ENCODE data around the gene ERBB2. TPM values are rescaled to one million over a fixed set of nuclear protein-coding genes. Genes with fewer than 3 reads are reported as not detected.

The ERBB2 gene
- total and polyA plus RNA-seq, 10 of the 15 experiments (the other 5 are each of a cell fraction or from before 2014, with no cell fraction given), result 0.39 to 7.0 (median 4.3) TPM

DNA sequence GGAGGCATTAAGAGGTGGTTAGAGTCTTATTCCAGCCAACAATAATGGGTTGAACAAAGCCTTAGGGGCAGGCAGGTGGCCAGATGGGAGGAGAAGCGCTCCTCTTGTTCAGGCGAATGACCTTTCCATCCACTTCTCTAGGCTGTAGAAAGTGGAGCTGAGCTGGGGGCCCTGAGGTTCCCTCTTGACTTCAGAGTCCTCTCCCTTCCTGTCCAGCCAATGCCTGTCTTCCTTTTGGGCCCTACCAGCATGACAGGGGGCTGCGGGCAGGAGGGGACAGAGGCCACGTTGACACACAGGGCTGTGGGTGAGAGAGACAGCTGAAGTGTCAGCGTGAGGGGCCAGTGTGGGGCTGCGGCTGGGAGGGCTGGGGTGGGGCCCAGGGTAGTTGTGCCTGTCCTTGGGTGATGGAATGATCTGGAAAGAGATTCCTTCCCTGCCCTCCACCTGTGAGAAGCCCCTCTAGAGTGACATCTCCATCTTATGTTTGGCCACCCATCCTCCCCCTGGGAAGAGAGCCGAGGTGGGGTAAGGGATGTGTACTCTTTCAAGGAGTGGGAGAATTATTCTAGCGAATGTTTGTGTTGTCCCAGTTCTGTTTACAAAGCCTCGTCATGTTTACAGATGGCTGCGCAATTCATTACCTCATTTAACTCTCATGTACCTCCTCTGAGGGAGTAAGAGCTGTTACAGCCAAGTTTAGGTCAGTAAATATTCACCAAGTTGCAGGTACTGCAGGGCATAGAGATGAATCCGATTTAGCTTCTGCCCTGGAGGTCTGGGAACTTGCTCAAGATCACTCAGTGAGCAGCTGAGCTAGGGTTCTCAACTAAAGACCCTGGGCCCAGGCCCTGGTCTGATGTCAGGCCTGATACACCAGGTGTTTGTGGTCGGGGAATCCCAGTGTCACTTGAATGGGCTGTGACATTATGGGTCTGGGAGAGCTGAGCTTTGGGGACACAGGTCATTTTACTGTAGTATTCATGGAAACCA lies 3.3 kb downstream of the ERBB2 start (continued):
- no peak for TF ChIP-seq SUPT20H (IDR thresholded peaks at IDR 0.05; ENCODE audit: borderline replicate concordance, control insufficient read depth, low read depth, low read length)
- peak; percentile 51 for TF ChIP-seq IKZF1 (conservative IDR thresholded peaks at IDR 0.05)
- peak; percentile 47; the same call in 1 of the 2 replicates for TF ChIP-seq NFIC (IDR thresholded peaks at IDR 0.05; ENCODE audit: low read depth, low read length)
- TF ChIP-seq JUNB (IDR thresholded peaks at IDR 0.05), result 0 out of 2 replicates have a peak, but pooled peaks have one; percentile 26
- TF ChIP-seq ATF2 (IDR thresholded peaks at IDR 0.05; ENCODE audit: low read length), result 0 out of 2 replicates have a peak, but pooled peaks have one; percentile 45
- peak; percentile 93 for TF ChIP-seq RUNX3 (IDR thresholded peaks at IDR 0.05; ENCODE audit: low read length)
- no peak for TF ChIP-seq EZH2 (IDR thresholded peaks at IDR 0.05; ENCODE audit: borderline replicate concordance, control insufficient read depth, low read depth, low read length)
- no peak for TF ChIP-seq MTA2 (IDR thresholded peaks at IDR 0.05; ENCODE audit: low read depth)
- TF ChIP-seq ATF7 (IDR thresholded peaks at IDR 0.05; ENCODE audit: low read depth), result peak; percentile 73

DNA sequence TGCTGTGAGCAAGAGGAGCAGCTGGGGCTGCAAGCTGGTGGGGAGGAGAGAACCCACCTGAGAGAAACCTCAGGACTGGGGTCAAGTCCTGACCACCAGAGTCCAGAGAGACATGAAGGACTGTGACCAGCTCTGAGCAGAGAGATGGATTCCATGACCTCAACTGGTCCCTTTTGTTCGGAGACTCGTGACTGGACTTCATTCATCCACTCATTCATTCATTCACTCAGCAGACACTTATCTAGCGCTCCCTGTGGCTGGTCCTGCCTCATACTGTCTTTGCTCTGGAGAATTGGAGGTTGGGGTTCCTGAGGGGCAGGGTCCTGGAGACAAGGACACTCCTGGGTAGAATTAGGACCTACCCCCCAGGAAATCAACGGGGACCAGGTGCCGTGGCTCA lies 4.0 kb downstream of the ERBB2 start:
- TF ChIP-seq SMC3 (IDR thresholded peaks at IDR 0.05; ENCODE audit: borderline replicate concordance, low read length) (no peak), RELB (IDR thresholded peaks at IDR 0.05; ENCODE audit: low read depth) (peak; percentile 7; the same call in 1 of the 2 replicates), NR2F1 (conservative IDR thresholded peaks at IDR 0.05) (0 out of 2 replicates have a peak, but pooled peaks have one; percentile 5), ZNF24 (IDR thresholded peaks at IDR 0.05) (peak; percentile 88)
- FAIRE-seq (peak; percentile 61), DNase-seq (ENCODE audit: low read depth, low spot score) (no peak), ATAC-seq (peak; percentile 45)
- intact Hi-C loops (cut with micrococcal nuclease; ENCODE audit: unreplicated experiment), result no loop called here
- Histone ChIP-seq H4K20me1 (ENCODE audit: control insufficient read depth, insufficient read depth) (no peaks in the 10 kb centered on the region), H3K4me3 (no peak overlapping the region), H3K36me3 (ENCODE audit: control insufficient read depth in 2 of 2, insufficient read depth in 2 of 2, low read length in 1 of 2) (no peaks in the 10 kb centered on the region), H3K9ac (ENCODE audit: control insufficient read depth, insufficient read depth, low read length) (peak overlapping the region; percentile 22; the same call in 1 of the 2 replicates), H3K4me1 (ENCODE audit: control insufficient read depth, insufficient read depth, low read length) (peaks cover 11% of the 10 kb centered on the region), H3K27ac (ENCODE audit: control insufficient read depth, insufficient read depth) (peak overlapping the region; percentile 24), H2AFZ (ENCODE audit: control insufficient read depth, low read depth, low read length) (no peak overlapping the region; the same call in 1 of the 2 replicates), H3K79me2 (ENCODE audit: control insufficient read depth, insufficient read depth, low read length) (no peaks in the 10 kb centered on the region), H3K27me3 (replicated peaks in 1 of 2; ENCODE audit: control insufficient read depth in 2 of 2, insufficient read depth in 2 of 2, low read length in 1 of 2) (peaks cover 0 to 7% of the 10 kb centered on the region in 2 experiments; a peak in 2 of 4 replicates), H3K4me2 (ENCODE audit: control insufficient read depth, insufficient read depth) (peak overlapping the region; percentile 30; the same call in 1 of the 2 replicates), H3K9me3 (replicated peaks; ENCODE audit: control insufficient read depth, insufficient read depth, low read length) (no peaks in the 10 kb centered on the region)
- ChIA-PET CTCF (interaction anchor here (0.6 to 3.3 kb wide), 7 partner anchors 9 to 50 kb away, joined by 3 to 11 read pairs (median 4); no protein-coding TSS in a partner anchor), POLR2A (interaction anchor here (1.5 kb wide), 1 partner anchor 16 kb away, joined by 6 read pairs; the partner anchor contains the start of gene PGAP3), SMC1A (ENCODE audit: uncharacterized antibody, unreplicated experiment) (interaction anchor here (0.6 to 1.8 kb wide), 3 partner anchors 10 to 55 kb away, joined by 3 to 11 read pairs (median 4); partner anchors contain the start of gene PGAP3), RAD21 (ENCODE audit: unreplicated experiment) (interaction anchor here (0.6 to 2.0 kb wide), 8 partner anchors 16 to 418 kb away, joined by 3 to 7 read pairs (median 4); partner anchors contain the start of genes MIEN1 and MSL1)
- in situ Hi-C loops (cut with MboI), result no loop called here
- no TSS peak for BruUV-seq (replicated peaks)
- WGBS (ENCODE audit: insufficient coverage, insufficient replicate concordance, low lambda C conversion rate, missing lambda C conversion rate), result 43% methylated on average over 5 of the region's 5 CpGs
